BE2C (cell line): Measurements from ENCODE around the gene MAG. TPM values are rescaled to one million over a fixed set of nuclear protein-coding genes. Genes with fewer than 3 reads are reported as not detected.

Experiments
- DNase-seq: peaks from one replicate; pipeline ENCODE4 v3.0.0-alpha.2; 2020
- H3K27me3 ChIP-seq: fragments of 250-450 bp; sonication (Bioruptor Pico); 2 replicates; pipeline ENCODE4 v1.5.1; 2020; ENCODE audit warnings: mild to moderate bottlenecking
- H3K36me3 ChIP-seq: fragments of 250-450 bp; sonication (Bioruptor Pico); 2 replicates; pipeline ENCODE4 v1.5.1; 2020; ENCODE audit warnings: mild to moderate bottlenecking
- H3K4me1 ChIP-seq: fragments of 250-450 bp; sonication (Bioruptor Pico); 2 replicates; pipeline ENCODE4 v1.5.1; 2020
- H3K4me3 ChIP-seq: 2 replicates; pipeline ENCODE4 v1.5.1; 2011; ENCODE audit warnings: low read depth, low read length
- H3K9me3 ChIP-seq: fragments of 250-450 bp; sonication (Bioruptor Pico); 2 replicates; pipeline ENCODE4 v1.5.1; 2020
- CTCF ChIP-seq: IDR thresholded peaks from 2 replicates; pipeline ENCODE4 v1.5.1; 2012; ENCODE audit warnings: mild to moderate bottlenecking, low read depth, low read length
- polyA plus RNA-seq: library from polyadenylated mRNA; unstranded; fragments of >200 nt; gene quantifications from one replicate; pipeline ENCODE4 v1.2.1, GENCODE V29; 2012; ENCODE audit warnings: low read depth, missing spikeins; ENCODE audit not compliant: insufficient read length, insufficient read depth

Gene MAG
- polyA plus RNA-seq, result not detected

DNA sequence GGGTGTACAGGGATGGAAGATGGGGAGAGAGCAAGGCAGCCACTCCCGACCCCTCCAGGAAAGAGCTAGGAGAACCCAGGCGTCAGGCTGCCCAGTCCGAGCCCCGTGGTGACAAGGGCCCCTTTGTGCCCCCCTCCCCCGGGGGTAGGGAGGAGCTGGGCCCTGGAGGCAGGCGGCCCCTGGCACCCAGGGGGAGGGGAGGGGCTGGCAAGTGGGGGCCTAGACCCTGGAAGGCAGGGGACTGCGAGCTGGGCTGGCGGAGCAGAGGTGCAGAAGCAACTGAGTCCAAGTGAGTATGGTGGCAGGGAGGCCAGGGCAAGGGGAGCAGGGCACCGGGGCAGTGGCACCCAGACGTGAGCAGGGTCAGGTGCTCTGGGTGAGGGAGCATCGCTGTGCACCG is at the start of gene MAG:
Gene MAG (plus strand): TSS at position 246 of the 400 bp plus-strand sequence. CDS start 3,248 bp downstream, outside the sequence.
- no peaks in the 10 kb centered on the region for H3K36me3 ChIP-seq
- H3K4me1 ChIP-seq, result no peaks in the 10 kb centered on the region
- no peak for TF ChIP-seq CTCF
- H3K27me3 ChIP-seq, result peaks cover 41% of the 10 kb centered on the region
- no peak within 1 kb of the TSS for H3K4me3 ChIP-seq
- no peaks in the 10 kb centered on the region for H3K9me3 ChIP-seq
- DNase-seq, result no peak

- no peaks in the 10 kb centered on the region for H3K9me3 ChIP-seq
- H3K4me3 ChIP-seq, result no peak overlapping the region
- no peak for DNase-seq
- H3K27me3 ChIP-seq, result peaks cover 45% of the 10 kb centered on the region
- no peaks in the 10 kb centered on the region for H3K4me1 ChIP-seq
- no peaks in the 10 kb centered on the region for H3K36me3 ChIP-seq
- TF ChIP-seq CTCF, result no peak
These were observed 45.4 kb upstream of the MAG start for GRCh38 chr19:35246466-35247092.

DNA sequence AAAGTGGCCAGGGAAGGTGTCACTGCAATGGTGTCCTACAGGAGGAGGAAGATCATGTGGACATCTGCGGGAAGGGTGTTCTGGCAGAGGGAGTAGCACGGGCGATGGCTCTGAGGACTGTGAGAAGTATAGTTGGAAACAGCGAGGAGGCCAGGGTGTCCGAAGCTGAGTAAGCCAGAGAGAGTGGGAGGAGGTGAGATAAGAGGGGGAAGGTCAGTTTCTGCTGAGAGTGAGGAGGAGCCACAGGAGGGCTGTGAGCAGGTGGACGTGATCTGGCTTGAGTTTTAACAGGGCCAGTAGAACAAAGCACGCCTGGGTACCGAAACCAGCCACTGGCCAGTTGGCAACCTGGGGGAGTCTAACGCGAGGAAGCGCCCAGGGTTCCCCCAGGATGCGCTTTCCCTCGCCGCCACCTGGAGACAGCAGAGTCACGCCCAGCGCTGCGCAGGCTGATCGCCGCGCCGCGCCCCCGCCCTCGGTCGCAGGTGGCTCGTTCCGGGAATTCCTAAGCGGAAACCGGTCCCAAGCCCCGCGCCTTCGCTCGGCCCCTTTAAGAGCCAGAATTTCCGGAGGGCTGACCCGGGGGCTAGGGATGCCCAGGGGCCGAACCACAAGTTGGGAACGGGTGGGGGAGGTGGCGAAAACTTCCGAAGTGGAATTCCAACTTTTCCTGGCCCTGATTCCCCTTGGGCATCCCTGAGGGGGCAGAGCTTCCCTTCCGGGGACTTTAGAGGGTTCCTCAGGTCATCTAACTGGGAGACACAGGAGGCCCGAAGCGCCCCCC is 44.2 kb upstream of the MAG start:
- Histone ChIP-seq H3K4me1 (no peaks in the 10 kb centered on the region), H3K4me3 (no peak overlapping the region), H3K9me3 (no peaks in the 10 kb centered on the region), H3K27me3 (peaks cover 45% of the 10 kb centered on the region), H3K36me3 (no peaks in the 10 kb centered on the region)
- TF ChIP-seq CTCF, result peak; percentile 32; the same call in 1 of the 2 replicates
- DNase-seq, result no peak

GRCh38 chr19:35248310-35249145 is 43.4 kb upstream of the MAG start, which contains the start of gene LSR:
LSR (plus strand) TSS chr19:35249002; CDS start chr19:35249023, 21 bp downstream.
- TF ChIP-seq CTCF, result no peak
- Histone ChIP-seq H3K27me3 (peaks cover 43% of the 10 kb centered on the region), H3K4me1 (no peaks in the 10 kb centered on the region), H3K4me3 (no peak within 1 kb of the TSS), H3K9me3 (no peaks in the 10 kb centered on the region), H3K36me3 (no peaks in the 10 kb centered on the region)
- DNase-seq, result no peak

DNA sequence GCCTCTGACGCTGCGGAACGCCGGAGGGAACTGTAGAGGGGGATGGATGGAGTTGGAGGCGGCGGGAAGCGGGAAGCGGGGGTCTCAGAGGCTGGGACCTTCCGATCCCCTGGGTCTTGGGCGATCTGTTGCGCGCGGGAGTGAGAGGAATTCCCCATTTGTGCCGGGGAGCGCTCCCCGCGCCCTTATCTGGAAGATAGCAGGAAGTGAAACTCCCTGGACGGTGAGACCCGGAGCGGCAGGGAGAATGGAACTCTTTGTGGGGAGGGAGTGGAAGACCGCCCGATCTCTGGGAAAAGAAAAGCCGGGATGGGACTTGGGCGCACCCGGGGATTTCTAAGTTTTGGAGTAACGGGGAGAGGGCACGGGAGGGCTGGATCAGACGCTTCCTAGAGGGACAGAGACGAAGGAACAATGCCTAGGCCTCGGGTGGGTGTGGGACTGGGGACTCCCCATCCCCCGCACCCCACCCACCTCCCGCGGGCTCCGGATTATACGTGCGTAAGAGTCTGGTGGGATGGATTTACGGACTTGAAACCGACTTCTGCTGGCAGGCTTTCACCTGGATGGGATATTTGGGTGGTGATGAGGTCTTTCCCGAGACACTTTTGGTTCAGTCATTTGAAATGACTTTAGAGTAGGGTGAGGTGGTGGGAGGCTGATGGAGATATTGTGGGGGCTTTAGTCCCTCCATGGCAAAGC is 42.7 kb upstream of the MAG start:
- no peak overlapping the region for H3K4me3 ChIP-seq
- H3K27me3 ChIP-seq, result peaks cover 35% of the 10 kb centered on the region
- TF ChIP-seq CTCF, result no peak
- H3K9me3 ChIP-seq, result no peaks in the 10 kb centered on the region
- DNase-seq, result no peak
- no peaks in the 10 kb centered on the region for H3K4me1 ChIP-seq
- H3K36me3 ChIP-seq, result no peaks in the 10 kb centered on the region
